Endodermal cell (in vitro differentiated cells): ENCODE data around the gene ADAMTS17. TPM values are rescaled to one million over a fixed set of nuclear protein-coding genes. Genes with fewer than 3 reads are reported as not detected.

ENCODE experiments used
- DNase-seq: peaks from one replicate; pipeline ENCODE4 v3.0.0-alpha.2; 2017
- H3K27ac ChIP-seq: 2 replicates; pipeline ENCODE4 v1.5.1; 2013; ENCODE audit warnings: mild to moderate bottlenecking, low read depth, low read length, moderate library complexity
- H3K27me3 ChIP-seq: 2 replicates; pipeline ENCODE4 v1.6.1; 2013; ENCODE audit warnings: mild to moderate bottlenecking, low read length, moderate library complexity; ENCODE audit not compliant: insufficient read depth, control insufficient read depth, poor library complexity, severe bottlenecking
- H3K36me3 ChIP-seq: 2 replicates; pipeline ENCODE4 v1.7.0; 2013; ENCODE audit warnings: mild to moderate bottlenecking, low read length, moderate library complexity; ENCODE audit not compliant: control insufficient read depth, insufficient read depth
- H3K4me1 ChIP-seq: one replicate; pipeline ENCODE4 v1.7.0; 2013; ENCODE audit warnings: low read length; ENCODE audit not compliant: control insufficient read depth, insufficient read depth
- H3K4me3 ChIP-seq: 2 replicates; pipeline ENCODE4 v1.5.1; 2013; ENCODE audit warnings: mild to moderate bottlenecking, low read length, moderate library complexity
- H3K9ac ChIP-seq: 2 replicates; pipeline ENCODE4 v1.6.1; 2013; ENCODE audit warnings: mild to moderate bottlenecking, low read length, moderate library complexity; ENCODE audit not compliant: poor library complexity, severe bottlenecking; ENCODE audit errors: extremely low read depth
- H3K9me3 ChIP-seq: 2 replicates; pipeline ENCODE4 v1.6.1; 2013; ENCODE audit warnings: mild to moderate bottlenecking, low read length, moderate library complexity; ENCODE audit not compliant: control insufficient read depth
- H3K27ac Mint-ChIP-seq: 2 replicates; pipeline ENCODE4 v1.8.0; 2020; ENCODE audit warnings: mixed read lengths
- H3K27me3 Mint-ChIP-seq: 2 replicates; pipeline ENCODE4 v1.8.0; 2021; ENCODE audit warnings: mild to moderate bottlenecking, mixed read lengths; ENCODE audit not compliant: insufficient read depth
- H3K36me3 Mint-ChIP-seq: 2 replicates; pipeline ENCODE4 v1.8.0; 2020; ENCODE audit warnings: low read depth, mixed read lengths
- H3K4me1 Mint-ChIP-seq: 2 replicates; pipeline ENCODE4 v1.8.0; 2020; ENCODE audit warnings: mixed read lengths
- H3K4me3 Mint-ChIP-seq: 2 replicates; pipeline ENCODE4 v1.8.0; 2020; ENCODE audit warnings: mild to moderate bottlenecking, moderate library complexity, mixed read lengths
- H3K9me3 Mint-ChIP-seq: 2 replicates; pipeline ENCODE4 v1.8.0; 2020; ENCODE audit warnings: mild to moderate bottlenecking, mixed read lengths
- CTCF ChIP-seq: fragments of 200-600 bp; sonication (generic); conservative IDR thresholded peaks from 2 replicates; pipeline ENCODE4 v1.5.0; 2021; ENCODE audit warnings: antibody characterized with exemption, mild to moderate bottlenecking
- WGBS, 2 experiments: methylation state at CpG; one replicate each; pipeline versions ENCODE4 v1.1.5 to v1.1.7; 2013; ENCODE audit warnings: missing lambda C conversion rate in 2 of 2, mixed read lengths in 1 of 2; ENCODE audit not compliant: insufficient coverage in 1 of 2, insufficient read length in 1 of 2; 5-methylcytosine and 5-hydroxymethylcytosine counted together
- total RNA-seq, 2 donors: library from RNA; stranded (reverse); fragmentation: NEBNext Ultra II Directional in 1 of 2; extraction: Animal tissue kit (Norgen Biotek cat#: 25700) in 1 of 2; gene quantifications; 2 replicates in 1 of 2; 3 replicates in 1 of 2; pipeline ENCODE4 v1.2.1, GENCODE V29; 2021

ADAMTS17 gene
- total RNA-seq, 2 donors from 2014 or later = 0.82 to 2.3 TPM

- Mint-ChIP-seq H3K4me3 (no peak overlapping the region), H3K4me1 (no peaks in the 10 kb centered on the region), H3K27ac (no peak overlapping the region), H3K9me3 (no peaks in the 10 kb centered on the region), H3K27me3 (no peaks in the 10 kb centered on the region), H3K36me3 (no peaks in the 10 kb centered on the region)
- Histone ChIP-seq H3K9me3 (no peaks in the 10 kb centered on the region), H3K27ac (no peak overlapping the region), H3K4me1 (no peaks in the 10 kb centered on the region), H3K36me3 (no peaks in the 10 kb centered on the region), H3K4me3 (no peak overlapping the region), H3K9ac (no peak overlapping the region), H3K27me3 (no peaks in the 10 kb centered on the region)
- no peak for TF ChIP-seq CTCF
- peak; percentile 37 for DNase-seq
- WGBS, 2 experiments = 91 to 95% methylated on average over 11 to 15 of the region's 15 CpGs
Observed at GRCh38 chr15:100285641-100286295, 56.0 kb downstream of the ADAMTS17 start.

- no peak overlapping the region for H3K4me3 ChIP-seq
- Mint-ChIP-seq H3K4me1 (no peaks in the 10 kb centered on the region), H3K4me3 (no peak overlapping the region), H3K9me3 (no peaks in the 10 kb centered on the region), H3K27ac (no peak overlapping the region), H3K27me3 (no peaks in the 10 kb centered on the region), H3K36me3 (no peaks in the 10 kb centered on the region)
- H3K36me3 ChIP-seq = no peaks in the 10 kb centered on the region
- TF ChIP-seq CTCF = no peak
- H3K4me1 ChIP-seq = no peaks in the 10 kb centered on the region
- no peaks in the 10 kb centered on the region for H3K27me3 ChIP-seq
- peak; percentile 14 for DNase-seq
- H3K9ac ChIP-seq = no peak overlapping the region
- WGBS, 2 experiments = 89 to 100% methylated on average over 3 to 6 of the region's 6 CpGs
- no peaks in the 10 kb centered on the region for H3K9me3 ChIP-seq
- no peak overlapping the region for H3K27ac ChIP-seq
Observed at GRCh38 chr15:100284701-100285100, 57.1 kb downstream of the ADAMTS17 start.

GRCh38 chr15:100284191-100284590, 57.6 kb downstream of the ADAMTS17 start:
- no peak for TF ChIP-seq CTCF
- no peak overlapping the region for H3K27ac ChIP-seq
- no peak overlapping the region for H3K4me3 ChIP-seq
- no peaks in the 10 kb centered on the region for H3K36me3 Mint-ChIP-seq
- no peak overlapping the region for H3K9ac ChIP-seq
- H3K36me3 ChIP-seq = no peaks in the 10 kb centered on the region
- H3K27me3 ChIP-seq = no peaks in the 10 kb centered on the region
- no peak overlapping the region for H3K27ac Mint-ChIP-seq
- H3K9me3 Mint-ChIP-seq = no peaks in the 10 kb centered on the region
- DNase-seq = peak; percentile 32
- no peak overlapping the region for H3K4me3 Mint-ChIP-seq
- no peaks in the 10 kb centered on the region for H3K4me1 ChIP-seq
- whole genome bisulfite sequencing, 2 experiments = 88 to 100% methylated on average over 1 to 5 of the region's 5 CpGs
- H3K4me1 Mint-ChIP-seq = no peaks in the 10 kb centered on the region
- H3K9me3 ChIP-seq = no peaks in the 10 kb centered on the region
- H3K27me3 Mint-ChIP-seq = no peaks in the 10 kb centered on the region
